22Rv1 (cell line): ENCODE measurements around the gene CNTN1.

Source experiments
- ZFX ChIP-seq: fragments of 450-650 bp; IDR thresholded peaks from 2 replicates; pipeline ENCODE4 v1.6.1; 2017; ENCODE audit warnings: antibody characterized with exemption, borderline replicate concordance
- TF ChIP-seq, protein P1 (sequence below): fragments of 450-650 bp; IDR thresholded peaks from 2 replicates; pipeline ENCODE4 v1.5.1; 2017; ENCODE audit warnings: mild to moderate bottlenecking

DNA sequence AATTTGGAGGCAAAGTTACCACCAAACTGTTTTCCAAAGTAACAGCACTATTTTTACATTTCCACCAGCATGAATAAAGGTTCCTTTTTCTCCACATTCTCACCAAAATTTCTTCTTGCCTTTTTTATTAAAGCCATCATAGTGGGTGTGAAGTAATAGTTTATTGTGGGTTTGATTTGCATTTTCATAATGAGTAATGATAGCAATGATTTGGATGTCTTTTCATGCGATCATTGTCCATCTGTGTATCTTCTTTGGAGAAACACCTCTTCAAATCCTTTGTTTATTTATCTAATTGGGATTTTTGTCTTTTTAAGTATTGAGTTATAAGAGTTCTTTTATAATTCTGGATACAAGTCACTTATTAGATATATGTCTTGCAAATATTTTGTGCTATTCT, 172.7 kb downstream of the CNTN1 start:
- TF ChIP-seq, protein P1, sequence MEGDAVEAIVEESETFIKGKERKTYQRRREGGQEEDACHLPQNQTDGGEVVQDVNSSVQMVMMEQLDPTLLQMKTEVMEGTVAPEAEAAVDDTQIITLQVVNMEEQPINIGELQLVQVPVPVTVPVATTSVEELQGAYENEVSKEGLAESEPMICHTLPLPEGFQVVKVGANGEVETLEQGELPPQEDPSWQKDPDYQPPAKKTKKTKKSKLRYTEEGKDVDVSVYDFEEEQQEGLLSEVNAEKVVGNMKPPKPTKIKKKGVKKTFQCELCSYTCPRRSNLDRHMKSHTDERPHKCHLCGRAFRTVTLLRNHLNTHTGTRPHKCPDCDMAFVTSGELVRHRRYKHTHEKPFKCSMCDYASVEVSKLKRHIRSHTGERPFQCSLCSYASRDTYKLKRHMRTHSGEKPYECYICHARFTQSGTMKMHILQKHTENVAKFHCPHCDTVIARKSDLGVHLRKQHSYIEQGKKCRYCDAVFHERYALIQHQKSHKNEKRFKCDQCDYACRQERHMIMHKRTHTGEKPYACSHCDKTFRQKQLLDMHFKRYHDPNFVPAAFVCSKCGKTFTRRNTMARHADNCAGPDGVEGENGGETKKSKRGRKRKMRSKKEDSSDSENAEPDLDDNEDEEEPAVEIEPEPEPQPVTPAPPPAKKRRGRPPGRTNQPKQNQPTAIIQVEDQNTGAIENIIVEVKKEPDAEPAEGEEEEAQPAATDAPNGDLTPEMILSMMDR = no peak
- TF ChIP-seq ZFX = no peak
